SIG-M5 treated with dmso at 0.1 percent for 504 hours (cell line): ENCODE measurements around the gene PPM1B.
"Not testable (repeated sequence)": the region's sequence is repeated elsewhere in the genome, so short reads cannot be mapped to it uniquely, and the experiment has no call there.

Source experiments
- DNase-seq: peaks from one replicate; lab custom pipeline; 2025; ENCODE audit not compliant: unreplicated experiment; lab: John Stamatoyannopoulos, UW

PPM1B gene

GRCh38 chr2:44246840-44247369 is 78.2 kb downstream of the PPM1B start:
- DNase-seq = no peak

- no peak for DNase-seq
These were observed 79.2 kb downstream of the PPM1B start for GRCh38 chr2:44247924-44248323.

- not testable (repeated sequence) for DNase-seq
These were observed 80.6 kb downstream of the PPM1B start for GRCh38 chr2:44249269-44249668.

- DNase-seq = no peak
These were observed 81.7 kb downstream of the PPM1B start for GRCh38 chr2:44250376-44250775.

- DNase-seq = no peak
These were observed 85.3 kb downstream of the PPM1B start for GRCh38 chr2:44254023-44254422.

- not testable (repeated sequence) for DNase-seq
These were observed 87.0 kb downstream of the PPM1B start for GRCh38 chr2:44255704-44256103.

- DNase-seq = not testable (repeated sequence)
These were observed 89.1 kb downstream of the PPM1B start for GRCh38 chr2:44257802-44258201.

GRCh38 chr2:44267269-44267795 is 98.7 kb downstream of the PPM1B start:
- no peak for DNase-seq

- DNase-seq = no peak
These were observed 99.3 kb downstream of the PPM1B start for GRCh38 chr2:44267796-44268648.

GRCh38 chr2:44269831-44270230 is 101.2 kb downstream of the PPM1B start:
- DNase-seq = no peak

- DNase-seq = no peak
These were observed 102.6 kb downstream of the PPM1B start for GRCh38 chr2:44271296-44271695.

- no peak for DNase-seq
These were observed 104.4 kb downstream of the PPM1B start for GRCh38 chr2:44273076-44273475.

GRCh38 chr2:44273596-44273995 is 104.9 kb downstream of the PPM1B start:
- no peak for DNase-seq

- no peak for DNase-seq
These were observed 107.2 kb downstream of the PPM1B start for GRCh38 chr2:44275927-44276303.

- DNase-seq = no peak
These were observed 108.9 kb downstream of the PPM1B start for GRCh38 chr2:44277541-44277940.

- DNase-seq = no peak
These were observed 112.2 kb downstream of the PPM1B start for GRCh38 chr2:44280869-44281268.
